ENCODE measurements around the gene HIP1R. TPM values are rescaled to one million over a fixed set of nuclear protein-coding genes. Genes with fewer than 3 reads are reported as not detected.

The HIP1R gene
- total and polyA plus RNA-seq, 2 of the 8 experiments (the other 6 are each of a cell fraction or from before 2014, with no cell fraction given) = 11.2 to 14.5 TPM

DNA sequence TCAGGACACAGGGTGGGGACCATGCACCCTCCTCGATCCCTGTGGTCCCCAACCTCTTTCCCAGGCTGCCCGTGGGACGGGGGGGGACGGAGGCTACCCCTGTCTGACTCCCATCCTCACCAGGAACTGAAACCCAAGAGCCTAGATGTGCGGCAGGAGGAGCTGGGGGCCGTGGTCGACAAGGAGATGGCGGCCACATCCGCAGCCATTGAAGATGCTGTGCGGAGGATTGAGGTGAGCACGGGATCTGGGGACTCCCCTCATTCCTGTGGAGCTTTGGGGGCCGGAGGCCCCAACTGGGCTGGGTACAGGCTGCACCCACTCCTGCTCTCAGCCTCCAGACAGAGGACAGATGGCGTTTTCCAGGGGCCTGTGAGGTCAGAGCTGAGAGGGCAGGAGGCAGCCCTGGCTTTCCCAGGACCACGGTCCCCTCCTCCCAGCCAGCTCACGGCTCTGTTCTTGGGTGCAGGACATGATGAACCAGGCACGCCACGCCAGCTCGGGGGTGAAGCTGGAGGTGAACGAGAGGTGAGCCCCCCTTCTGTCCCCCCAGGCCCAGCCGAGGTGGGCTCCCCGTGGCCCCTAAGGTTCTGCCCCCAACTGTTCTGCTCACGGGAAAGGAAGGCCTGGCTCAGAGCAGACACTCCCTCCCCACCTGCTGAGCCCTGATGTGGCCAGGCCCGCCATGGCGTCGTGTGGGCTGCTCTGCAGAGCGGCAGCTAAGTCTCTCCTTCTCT lies 24.2 kb downstream of the HIP1R start (continued):
- TF ChIP-seq TBP (IDR thresholded peaks at IDR 0.05; ENCODE audit: low read depth, low read length) (no peak), POU5F1 (IDR thresholded peaks at IDR 0.05; ENCODE audit: low read depth, low read length) (no peak), GABPA (IDR thresholded peaks at IDR 0.05; ENCODE audit: borderline replicate concordance, insufficient read depth, low read length) (no peak), POLR2A (IDR thresholded peaks at IDR 0.05; ENCODE audit: control extremely low read depth in 1 of 2, low read depth in 2 of 2, low read length in 2 of 2) (no peak)
- TF ChIP-seq, protein P1, sequence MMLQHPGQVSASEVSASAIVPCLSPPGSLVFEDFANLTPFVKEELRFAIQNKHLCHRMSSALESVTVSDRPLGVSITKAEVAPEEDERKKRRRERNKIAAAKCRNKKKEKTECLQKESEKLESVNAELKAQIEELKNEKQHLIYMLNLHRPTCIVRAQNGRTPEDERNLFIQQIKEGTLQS (IDR thresholded peaks at IDR 0.05; ENCODE audit: insufficient read depth, low read depth, low read length) = no peak
